H1 (cell line): ENCODE results near the gene MDC1. TPM values are rescaled to one million over a fixed set of nuclear protein-coding genes. Genes with fewer than 3 reads are reported as not detected.

Source experiments
- ATF3 ChIP-seq: IDR thresholded peaks from 2 replicates; pipeline ENCODE4 v1.6.1; 2011; ENCODE audit warnings: low read depth, mild to moderate bottlenecking, low read length; ENCODE audit not compliant: insufficient read depth
- CEBPB ChIP-seq: IDR thresholded peaks from 2 replicates; pipeline ENCODE4 v1.6.1; 2012; ENCODE audit warnings: low read depth, low read length
- GABPA ChIP-seq: IDR thresholded peaks from 2 replicates; pipeline ENCODE4 v1.6.1; 2011; ENCODE audit warnings: mild to moderate bottlenecking, low read length, moderate library complexity, borderline replicate concordance; ENCODE audit not compliant: insufficient read depth
- RNF2 ChIP-seq: fragments of 200-900, 300-1000 bp; sonication (generic); IDR thresholded peaks from 2 replicates; pipeline ENCODE4 v1.7.1; 2016; ENCODE audit warnings: borderline replicate concordance, low read depth, mild to moderate bottlenecking, antibody characterized with exemption, low read length; ENCODE audit not compliant: poor library complexity, severe bottlenecking; ENCODE audit errors: missing control alignments
- TAF1 ChIP-seq: IDR thresholded peaks from 2 replicates; pipeline ENCODE4 v1.6.1; 2011; ENCODE audit warnings: mild to moderate bottlenecking, low read depth, low read length
- polyA plus RNA-seq, 7 experiments: library from polyadenylated mRNA; depleted of rRNA in 3 of 7; stranded (reverse) in 5 of 7; unstranded in 2 of 7; fragments of >200 nt in 5 of 7; fragments of 200-250 nt in 2 of 7; gene quantifications; 1 replicate in 5 of 7; 2 replicates in 1 of 7; 4 replicates in 1 of 7; pipeline versions ENCODE4 v1.2.1 to v1.2.3, GENCODE V29; 2011 to 2013; ENCODE audit warnings: missing spikeins in 2 of 7, mixed read lengths in 2 of 7
- total RNA-seq: library from RNA; stranded (reverse); fragmentation: NEBNext Ultra II Directional; extraction: Animal tissue kit (Norgen Biotek cat#: 25700); gene quantifications from 2 replicates; pipeline ENCODE4 v1.2.1, GENCODE V29; 2021

The MDC1 gene
- total and polyA plus RNA-seq, 2 of the 8 experiments (the other 6 are each of a cell fraction or from before 2014, with no cell fraction given): 29.9 to 81.1 TPM

GRCh38 chr6:30766461-30767157 is 49.5 kb upstream of the MDC1 start (continued):
- no peak for TF ChIP-seq ATF3
- no peak for TF ChIP-seq CEBPB
- no peak for TF ChIP-seq GABPA
- no peak for TF ChIP-seq RNF2
- no peak for TF ChIP-seq TAF1
